HL-60/S4 (cell line): Measurements from ENCODE around the gene DISP2.

ENCODE experiments used
- in situ Hi-C: fragments of 300-500 bp; cut with MboI; formaldehyde crosslinking; loops from 2 replicates; pipeline ENCODE4 v1.14.3; 2022; ENCODE audit warnings: low sequenced_read_pairs

The DISP2 gene

GRCh38 chr15:40361640-40362039 lies 3.6 kb downstream of the DISP2 start:
- in situ Hi-C loops, result no loop called here

- in situ Hi-C loops, result no loop called here
Measured at GRCh38 chr15:40363611-40364010, 5.6 kb downstream of the DISP2 start.

- in situ Hi-C loops, result no loop called here
Measured at GRCh38 chr15:40364251-40364650, 6.2 kb downstream of the DISP2 start.

- in situ Hi-C loops, result no loop called here
Measured at GRCh38 chr15:40365016-40365415, 7.0 kb downstream of the DISP2 start.

- in situ Hi-C loops, result no loop called here
Measured at GRCh38 chr15:40365624-40366456, 7.8 kb downstream of the DISP2 start.

- in situ Hi-C loops, result no loop called here
Measured at GRCh38 chr15:40366457-40367370, 8.7 kb downstream of the DISP2 start.

- in situ Hi-C loops, result no loop called here
Measured at GRCh38 chr15:40367371-40367685, 9.3 kb downstream of the DISP2 start.

GRCh38 chr15:40367686-40368611 lies 9.9 kb downstream of the DISP2 start:
- in situ Hi-C loops, result no loop called here

GRCh38 chr15:40368719-40369473 lies 10.9 kb downstream of the DISP2 start:
- in situ Hi-C loops, result no loop called here

GRCh38 chr15:40369474-40369869 lies 11.5 kb downstream of the DISP2 start:
- in situ Hi-C loops, result no loop called here

- in situ Hi-C loops, result no loop called here
Measured at GRCh38 chr15:40369971-40370370, 12.0 kb downstream of the DISP2 start.

- in situ Hi-C loops, result no loop called here
Measured at GRCh38 chr15:40372981-40373380, 15.0 kb downstream of the DISP2 start.

GRCh38 chr15:40377606-40378005 lies 19.6 kb downstream of the DISP2 start:
- in situ Hi-C loops, result no loop called here

- in situ Hi-C loops, result no loop called here
Measured at GRCh38 chr15:40379374-40379773, 21.4 kb downstream of the DISP2 start.

- in situ Hi-C loops, result no loop called here
Measured at GRCh38 chr15:40379853-40380252, 21.8 kb downstream of the DISP2 start.

- in situ Hi-C loops, result no loop called here
Measured at GRCh38 chr15:40380636-40381035, 22.6 kb downstream of the DISP2 start.

- in situ Hi-C loops, result no loop called here
Measured at GRCh38 chr15:40381818-40382529, 24.0 kb downstream of the DISP2 start.

- in situ Hi-C loops, result no loop called here
Measured at GRCh38 chr15:40382580-40383456, 24.8 kb downstream of the DISP2 start, which contains the start of gene KNSTRN. TSS of gene KNSTRN (plus strand) at chr15:40382721. CDS start at chr15:40382836, 115 bp downstream.

GRCh38 chr15:40386480-40386879 lies 28.5 kb downstream of the DISP2 start:
- in situ Hi-C loops, result no loop called here
